Superior temporal gyrus (tissue), 1 donor: ENCODE measurements around the gene CRLF2.
A peak's percentile ranks its signal among the peaks of the same experiment; 100 is the strongest.
"Not testable (repeated sequence)": the region's sequence is repeated elsewhere in the genome, so short reads cannot be mapped to it uniquely, and the experiment has no call there.

Experiments used
- DNase-seq: peaks from one replicate; pipeline ENCODE4 v3.0.0-alpha.2; 2016; ENCODE audit errors: extremely low spot score

Gene CRLF2, protein sequence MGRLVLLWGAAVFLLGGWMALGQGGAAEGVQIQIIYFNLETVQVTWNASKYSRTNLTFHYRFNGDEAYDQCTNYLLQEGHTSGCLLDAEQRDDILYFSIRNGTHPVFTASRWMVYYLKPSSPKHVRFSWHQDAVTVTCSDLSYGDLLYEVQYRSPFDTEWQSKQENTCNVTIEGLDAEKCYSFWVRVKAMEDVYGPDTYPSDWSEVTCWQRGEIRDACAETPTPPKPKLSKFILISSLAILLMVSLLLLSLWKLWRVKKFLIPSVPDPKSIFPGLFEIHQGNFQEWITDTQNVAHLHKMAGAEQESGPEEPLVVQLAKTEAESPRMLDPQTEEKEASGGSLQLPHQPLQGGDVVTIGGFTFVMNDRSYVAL

DNA sequence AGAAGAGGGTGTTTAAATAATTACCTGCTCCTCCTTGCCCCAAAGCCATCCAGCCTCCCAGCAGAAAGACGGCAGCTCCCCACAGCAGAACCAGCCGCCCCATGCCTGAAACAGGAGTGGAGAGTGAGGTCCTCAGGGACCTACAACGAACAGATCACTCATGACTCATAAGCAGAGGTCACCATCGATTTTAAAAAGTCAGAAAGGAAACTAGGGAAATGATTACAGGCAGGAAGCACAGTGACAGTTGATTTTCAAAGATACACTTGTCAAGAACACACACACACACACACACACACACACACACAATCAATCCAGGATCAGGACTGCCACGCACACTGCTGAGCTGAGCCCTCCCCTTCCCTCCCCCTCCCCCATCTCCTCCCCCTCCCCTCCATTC is at the start of gene CRLF2:
Gene CRLF2 (minus strand): TSS at position 118 of the 400 bp plus-strand sequence. CDS start 15 bp downstream, at position 103.
- no peak for DNase-seq

GRCh38 chrX:1261771-1262170 is 49.3 kb upstream of the CRLF2 start:
- not testable (repeated sequence) for DNase-seq

DNA sequence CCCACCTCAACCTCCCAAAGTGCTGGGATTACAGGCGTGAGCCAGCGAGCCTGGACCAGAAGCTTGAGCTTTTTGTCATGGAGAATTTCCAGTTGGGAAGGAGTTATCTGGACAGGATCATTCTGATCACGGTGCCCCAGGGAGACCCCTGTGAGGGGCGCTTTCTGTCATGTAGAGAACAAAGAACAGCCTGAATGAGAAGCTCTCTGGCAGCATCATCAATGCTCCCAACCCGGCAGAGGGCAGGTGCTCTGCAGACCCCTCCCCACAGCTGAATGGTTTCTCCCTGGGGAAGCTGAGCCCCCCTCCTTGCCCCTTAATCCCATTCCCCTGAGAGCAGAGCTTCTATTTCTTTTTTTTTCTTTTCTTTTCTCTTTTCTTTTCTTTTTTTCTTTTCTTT is 48.8 kb upstream of the CRLF2 start:
- DNase-seq = no peak

- no peak for DNase-seq
Observed at GRCh38 chrX:1252861-1253260, 40.4 kb upstream of the CRLF2 start.

GRCh38 chrX:1249101-1249887 is 36.8 kb upstream of the CRLF2 start:
- DNase-seq = peak; percentile 15

DNA sequence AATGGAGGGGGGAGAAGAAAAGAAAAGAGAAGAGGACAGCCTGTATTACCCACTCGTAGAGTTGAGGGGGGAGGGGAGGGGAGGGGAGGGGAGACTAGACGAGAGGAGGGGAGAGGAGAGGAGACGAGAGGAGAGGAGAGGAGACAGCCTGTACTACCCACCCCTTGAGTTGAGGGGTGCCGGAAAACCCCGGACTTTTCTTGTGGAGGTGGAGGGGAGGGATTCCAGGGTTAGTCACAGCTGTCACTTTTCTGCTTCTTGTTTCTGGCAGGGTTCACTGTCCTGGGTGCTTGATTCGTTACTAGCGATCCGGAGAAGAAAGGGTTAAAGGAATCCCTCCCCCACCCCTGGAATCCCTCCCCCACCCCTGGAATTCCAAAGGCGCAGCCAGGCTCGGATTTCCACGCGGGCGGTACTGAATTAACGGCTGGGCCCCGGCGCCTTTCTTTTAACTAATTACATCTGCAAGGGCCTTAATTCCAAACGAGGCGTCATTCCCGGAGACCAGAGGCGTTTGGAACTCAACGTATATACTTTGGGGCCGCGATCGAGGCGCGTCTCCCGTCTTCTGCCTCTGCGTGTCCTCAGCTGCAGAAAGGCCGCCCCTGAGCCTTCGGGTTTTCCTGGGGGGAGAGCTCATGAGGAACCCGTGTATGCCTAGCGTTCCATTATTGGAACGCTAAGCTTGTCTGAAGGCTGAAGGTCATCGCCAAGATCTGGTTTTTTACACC is 36.0 kb upstream of the CRLF2 start:
- DNase-seq = no peak

DNA sequence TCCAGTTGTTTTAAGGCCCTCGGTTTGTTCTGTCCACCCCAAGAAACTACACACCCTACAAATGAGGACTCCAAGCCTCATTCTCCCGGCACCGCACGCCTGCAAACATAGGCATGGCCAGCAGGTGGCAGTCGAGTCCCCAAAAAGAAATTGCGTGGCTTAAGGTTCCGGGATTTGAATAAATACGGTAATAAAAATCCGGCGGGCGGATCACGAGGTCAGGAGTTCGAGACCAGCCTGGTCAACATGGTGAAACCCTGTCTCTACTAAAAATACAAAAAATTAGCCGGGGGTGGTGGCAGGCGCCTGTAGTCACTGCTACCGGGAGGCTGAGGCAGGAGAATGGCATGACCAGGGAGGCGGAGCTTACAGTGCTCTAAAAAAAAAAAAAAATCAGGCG is 34.4 kb upstream of the CRLF2 start:
- peak; percentile 33 for DNase-seq

DNA sequence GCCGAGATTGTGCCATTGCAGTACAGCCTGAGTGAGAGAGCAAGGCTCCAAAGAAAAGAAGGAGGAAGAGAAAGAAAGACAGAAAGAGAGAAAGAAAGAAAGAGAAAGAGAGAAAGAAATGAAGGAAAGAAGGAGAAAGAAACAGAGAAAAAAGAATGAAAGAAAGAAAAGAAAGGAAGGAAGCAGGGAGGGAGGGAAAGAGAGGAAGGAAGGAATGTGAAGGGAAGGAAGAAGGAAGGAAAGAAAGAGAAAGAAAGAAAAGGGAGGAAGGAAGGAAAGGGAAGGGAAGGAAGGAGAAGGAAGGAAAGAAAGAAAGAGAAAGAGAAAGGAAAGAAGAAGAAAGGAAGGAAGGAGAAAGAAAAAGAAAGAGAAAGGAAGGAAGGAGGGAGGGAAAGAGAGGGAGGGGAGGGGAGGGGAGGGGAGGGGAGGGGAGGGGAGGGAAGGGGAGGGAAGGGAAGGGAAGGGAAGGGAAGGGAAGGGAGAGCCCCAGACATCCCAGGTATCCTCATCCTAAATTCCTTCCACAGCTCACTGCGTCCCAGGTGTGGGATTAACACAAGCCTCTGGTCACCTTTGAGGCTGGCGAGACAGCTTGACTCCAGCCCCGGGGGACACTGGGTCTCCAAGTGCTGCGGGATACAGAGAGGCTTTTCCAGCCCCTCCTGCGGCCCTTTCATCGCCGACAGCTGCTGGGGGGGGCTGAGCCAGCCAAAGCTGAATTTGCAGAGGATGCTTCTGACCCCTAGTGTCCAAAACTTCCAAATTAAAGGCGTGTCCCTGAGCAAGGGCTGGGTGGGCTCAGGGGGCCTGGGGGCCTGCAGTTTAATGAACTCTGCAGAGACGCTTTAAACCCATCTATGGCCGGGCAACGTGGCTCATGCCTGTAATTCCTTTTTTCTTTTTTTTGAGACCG is 32.0 kb upstream of the CRLF2 start:
- DNase-seq = no peak

- DNase-seq = no peak
Observed at GRCh38 chrX:1242891-1243402, 30.5 kb upstream of the CRLF2 start.

DNA sequence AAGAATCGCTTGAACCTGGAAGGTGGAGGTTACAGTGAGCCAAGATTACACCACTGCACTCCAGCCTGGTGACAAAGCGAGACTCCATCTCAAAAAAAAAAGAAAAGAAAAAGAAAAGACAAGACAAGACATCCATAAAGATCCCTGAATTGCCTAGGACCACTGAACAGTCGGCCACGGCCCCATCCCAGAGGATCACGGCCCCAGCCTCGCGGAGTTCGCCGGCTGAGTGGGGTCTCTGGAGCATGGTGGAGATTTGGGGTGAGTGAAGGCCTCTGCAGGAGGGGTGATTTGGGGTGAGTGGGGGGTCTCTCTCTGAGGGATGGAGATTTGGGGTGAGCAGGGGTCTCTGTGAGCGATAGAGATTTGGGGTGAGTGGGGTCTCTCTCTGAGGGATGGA is 28.1 kb upstream of the CRLF2 start:
- not testable (repeated sequence) for DNase-seq

GRCh38 chrX:1239681-1240142 is 27.3 kb upstream of the CRLF2 start:
- no peak for DNase-seq

- no peak for DNase-seq
Observed at GRCh38 chrX:1231850-1232465, 19.5 kb upstream of the CRLF2 start.

DNA sequence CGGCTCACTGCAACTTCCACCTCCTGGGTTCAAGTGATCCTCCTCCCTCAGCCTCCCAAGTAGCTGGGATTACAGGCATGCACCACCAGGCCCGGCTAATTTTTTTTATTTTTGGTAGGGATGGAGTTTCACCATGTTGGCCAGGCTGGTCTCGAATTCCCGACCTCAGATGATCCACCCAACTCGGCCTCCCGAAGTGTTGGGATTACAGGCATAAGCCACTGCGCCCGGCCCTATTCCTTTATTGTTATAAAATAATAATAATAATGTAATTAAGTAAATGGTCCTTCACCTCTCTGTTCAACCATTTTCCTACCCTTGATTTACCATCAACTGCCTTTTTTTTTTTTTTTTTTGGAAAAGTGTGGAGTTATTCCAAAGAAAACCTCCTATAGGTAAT is 15.7 kb upstream of the CRLF2 start:
- not testable (repeated sequence) for DNase-seq

DNA sequence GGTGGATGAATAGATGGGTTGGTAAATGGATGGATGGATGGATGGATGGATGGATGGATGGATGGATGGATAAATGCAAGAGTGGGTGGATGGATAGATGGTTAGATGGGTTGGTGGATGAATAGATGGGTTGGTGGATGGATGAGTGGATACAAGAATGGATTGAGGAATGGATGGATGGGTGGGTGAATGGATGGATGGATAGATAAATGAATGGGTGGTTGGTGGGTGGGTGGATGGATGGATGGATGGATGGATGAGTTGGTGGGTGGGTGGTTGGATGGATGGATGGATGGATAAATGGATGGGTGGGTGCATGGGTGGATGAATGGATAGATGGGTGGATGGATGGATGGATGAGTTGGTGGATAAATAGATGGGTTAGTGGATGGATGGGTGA is 13.8 kb upstream of the CRLF2 start:
- no peak for DNase-seq

DNA sequence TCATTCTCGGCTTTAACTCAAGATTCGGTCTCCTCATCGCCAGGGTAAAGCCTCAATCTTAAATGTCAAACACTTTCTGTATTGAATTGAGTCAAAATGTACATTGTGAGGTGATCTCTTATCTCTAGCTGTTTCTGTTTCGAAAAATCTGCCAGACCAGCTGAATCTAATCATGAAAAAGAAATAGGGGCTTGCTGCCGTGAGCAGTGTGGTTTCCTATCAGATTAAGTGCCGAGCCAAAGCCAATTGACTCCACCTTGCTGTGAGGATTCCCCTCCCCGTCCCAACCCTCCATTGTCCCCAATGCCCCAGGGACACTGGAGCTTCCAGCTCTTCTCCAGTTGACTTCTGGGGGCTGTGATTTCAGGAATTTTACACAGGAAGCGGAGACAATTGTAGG is 12.5 kb upstream of the CRLF2 start:
- no peak for DNase-seq

- DNase-seq = no peak
Observed at GRCh38 chrX:1223242-1223600, 10.8 kb upstream of the CRLF2 start.

DNA sequence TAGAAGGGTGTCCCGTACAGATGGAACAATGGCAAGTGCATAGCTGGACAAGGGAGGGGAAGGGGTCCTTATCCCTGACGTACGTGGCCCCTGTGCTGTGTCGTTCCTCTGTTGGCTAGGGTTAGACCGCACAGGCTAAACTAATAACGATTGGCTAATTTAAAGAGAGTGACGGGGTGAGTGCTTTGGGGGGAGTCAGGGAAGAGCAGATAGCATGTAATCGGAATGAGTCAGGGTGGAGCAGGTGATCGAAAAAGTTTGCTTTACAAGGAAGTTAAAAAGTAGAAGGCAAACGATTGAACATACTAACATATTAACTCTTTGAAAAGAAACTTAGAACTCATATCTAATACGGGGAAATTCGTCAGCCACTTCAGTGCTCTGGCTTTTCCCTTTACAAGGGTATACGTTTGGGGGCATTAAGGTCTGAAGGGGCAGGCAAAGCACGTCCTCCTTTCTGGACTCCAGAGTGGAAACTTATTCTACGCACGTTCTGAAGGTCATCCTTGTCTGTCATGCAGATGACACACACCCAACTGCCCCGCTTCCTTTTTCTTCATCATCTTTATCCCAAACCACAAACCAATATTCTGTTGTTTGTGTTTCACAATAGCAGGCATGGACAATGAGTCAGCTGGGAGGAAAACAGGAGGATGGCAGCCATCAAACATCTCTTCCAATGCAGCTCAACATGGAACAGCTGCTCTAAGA is 10.2 kb upstream of the CRLF2 start:
- DNase-seq = no peak

GRCh38 chrX:1221296-1221845 is 8.9 kb upstream of the CRLF2 start:
- no peak for DNase-seq

DNA sequence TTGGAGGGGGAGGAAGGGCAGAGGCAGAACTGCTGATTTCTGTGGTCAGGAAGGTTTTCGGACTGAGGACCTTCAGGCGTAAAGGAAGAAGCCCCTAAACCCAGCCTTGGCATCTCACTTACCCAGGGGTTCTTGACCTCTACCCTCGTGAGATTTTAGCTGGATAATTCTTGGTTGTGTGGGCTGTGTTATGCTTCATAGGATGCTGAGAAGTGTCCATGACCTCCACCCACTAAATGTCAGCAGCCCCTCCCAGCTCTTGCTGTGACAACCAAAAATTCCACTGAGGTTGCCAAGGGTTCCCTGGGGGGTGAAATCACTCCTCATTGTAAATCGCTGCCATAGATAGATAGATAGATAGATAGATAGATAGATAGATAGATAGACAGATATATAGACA is 5.8 kb upstream of the CRLF2 start:
- DNase-seq = no peak
